HUDEP-2 (cell line): ENCODE data around the gene OXCT1.
"Not testable (repeated sequence)": the region's sequence is repeated elsewhere in the genome, so short reads cannot be mapped to it uniquely, and the experiment has no call there.

Experiments
- DNase-seq, 76 experiments: peaks; one replicate each; lab custom pipeline; 2025; ENCODE audit not compliant: unreplicated experiment in 76 of 76; lab: John Stamatoyannopoulos, UW

Gene OXCT1

GRCh38 chr5:41834506-41834905, 35.7 kb downstream of the OXCT1 start:
- no peak for DNase-seq

DNA sequence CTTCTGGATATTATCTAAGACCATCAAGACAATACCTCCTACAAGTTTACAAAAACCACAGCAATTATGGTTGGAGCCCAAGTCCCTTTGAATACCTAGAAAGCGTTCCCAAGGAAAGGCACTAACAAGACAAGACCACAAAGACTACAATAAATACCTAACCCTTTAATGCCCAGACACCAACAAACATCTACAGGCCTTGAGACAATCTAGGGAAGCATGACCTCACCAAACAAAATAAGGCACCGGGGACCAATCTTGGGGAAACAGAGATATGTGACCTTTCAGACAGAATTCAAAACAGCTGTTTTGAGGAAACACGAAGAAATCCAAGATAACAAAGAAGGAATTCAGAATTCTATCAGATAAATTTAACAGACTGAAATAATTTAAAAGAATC, 37.8 kb downstream of the OXCT1 start:
- DNase-seq = no peak

DNA sequence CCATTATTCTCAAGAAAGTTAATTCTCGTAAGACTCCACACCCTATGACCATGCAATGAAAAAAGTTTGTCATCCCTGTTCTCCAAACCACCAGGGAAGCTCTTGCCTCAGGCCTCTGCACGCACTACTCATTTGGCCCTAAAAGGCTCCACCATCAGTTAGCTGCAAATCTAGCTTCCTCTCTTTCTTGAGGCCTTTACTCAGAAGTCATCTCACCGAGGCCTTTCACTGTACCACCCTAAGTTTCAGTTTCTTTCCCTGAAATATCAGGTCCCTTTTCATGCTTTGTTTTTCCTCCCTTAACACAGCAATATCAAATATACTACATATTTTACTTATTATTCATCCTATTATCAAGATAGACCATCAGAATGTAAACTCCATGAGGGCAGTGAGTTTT, 39.1 kb downstream of the OXCT1 start:
- no peak for DNase-seq

DNA sequence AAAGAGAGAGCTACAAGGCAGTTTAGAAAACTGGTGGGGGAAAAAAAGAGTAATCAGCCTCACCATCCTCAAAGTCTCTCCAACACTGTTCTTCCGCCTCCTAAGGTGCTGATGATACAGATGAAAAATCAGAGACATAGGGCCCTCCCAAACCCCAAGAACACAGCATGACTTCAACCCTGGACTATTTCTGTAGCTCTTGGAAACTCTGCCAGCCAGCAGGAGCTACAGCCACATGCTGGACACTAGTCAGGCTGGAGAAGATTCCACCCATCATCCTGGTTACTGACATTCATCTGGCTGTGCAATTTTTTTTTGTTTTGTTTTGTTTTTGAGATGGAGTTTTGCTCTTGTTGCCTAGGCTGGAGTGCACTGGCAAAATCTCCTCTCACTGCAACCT, 42.4 kb downstream of the OXCT1 start:
- no peak for DNase-seq

DNA sequence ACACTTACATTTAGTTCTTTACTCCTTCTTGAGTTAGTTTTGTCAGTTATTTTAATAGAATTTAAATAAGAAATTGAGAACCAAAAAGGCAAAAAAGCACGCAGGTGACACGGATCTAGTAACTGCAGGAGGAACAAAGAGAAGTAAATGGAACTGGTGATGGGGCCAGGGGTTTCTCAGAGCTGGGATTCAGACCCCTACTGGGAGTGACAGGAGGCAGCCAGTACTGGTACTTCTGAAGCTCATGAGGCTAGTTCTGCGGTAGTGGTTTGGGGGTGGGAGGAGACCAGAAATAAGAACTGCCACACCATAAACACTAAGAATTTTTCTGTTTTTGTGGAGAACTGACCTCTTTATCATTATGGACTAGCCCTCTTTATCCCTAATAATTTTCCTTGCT, 48.2 kb downstream of the OXCT1 start:
- DNase-seq = no peak

GRCh38 chr5:41821051-41821450, 49.2 kb downstream of the OXCT1 start:
- no peak for DNase-seq

GRCh38 chr5:41820150-41820549, 50.1 kb downstream of the OXCT1 start:
- no peak for DNase-seq

- DNase-seq = no peak
Observed at GRCh38 chr5:41817625-41818301, 52.5 kb downstream of the OXCT1 start.

DNA sequence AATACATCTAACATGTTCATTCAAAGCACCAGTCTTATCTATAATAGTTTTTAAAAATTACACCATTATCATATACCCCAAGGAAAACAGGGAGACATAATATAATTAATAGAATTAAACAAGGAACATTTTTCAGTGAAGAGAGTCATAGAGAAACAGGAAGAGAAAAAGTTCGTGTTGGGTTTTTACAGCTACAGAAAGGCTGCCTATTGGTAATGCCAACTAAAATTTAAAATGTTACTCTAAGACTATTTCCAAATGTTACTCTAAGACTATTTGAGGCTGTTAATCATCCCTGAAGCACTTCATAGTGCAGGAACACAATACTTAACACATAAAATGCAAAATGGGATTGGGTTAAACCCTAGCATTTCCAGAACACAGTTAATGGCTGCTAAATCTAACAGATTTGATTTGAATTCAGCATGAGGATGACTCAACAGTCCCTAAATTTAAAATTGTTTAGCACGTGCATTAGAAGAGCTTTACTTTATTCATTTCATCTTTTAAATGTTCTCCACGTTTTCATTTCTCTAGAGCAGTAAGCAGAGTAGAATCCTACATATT, 54.5 kb downstream of the OXCT1 start:
- DNase-seq = no peak

DNA sequence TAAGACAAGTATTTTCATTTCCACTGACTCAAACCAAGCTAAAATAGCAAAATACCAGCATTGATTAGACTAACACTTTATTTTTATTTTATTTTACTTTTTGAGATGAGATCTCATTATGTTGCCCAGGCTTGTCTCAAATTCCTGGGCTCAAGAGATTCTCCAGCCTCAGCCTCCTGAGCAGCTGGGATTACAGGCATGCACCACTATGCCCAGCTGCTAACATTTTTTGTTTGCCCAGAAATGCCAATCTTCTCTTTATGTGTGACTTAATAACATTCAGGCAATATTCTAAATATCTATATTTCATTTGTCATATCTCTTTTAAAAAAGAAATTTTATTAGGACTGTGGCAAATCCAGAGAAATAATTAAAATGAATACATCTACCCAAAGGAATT, 55.0 kb downstream of the OXCT1 start:
- no peak for DNase-seq

DNA sequence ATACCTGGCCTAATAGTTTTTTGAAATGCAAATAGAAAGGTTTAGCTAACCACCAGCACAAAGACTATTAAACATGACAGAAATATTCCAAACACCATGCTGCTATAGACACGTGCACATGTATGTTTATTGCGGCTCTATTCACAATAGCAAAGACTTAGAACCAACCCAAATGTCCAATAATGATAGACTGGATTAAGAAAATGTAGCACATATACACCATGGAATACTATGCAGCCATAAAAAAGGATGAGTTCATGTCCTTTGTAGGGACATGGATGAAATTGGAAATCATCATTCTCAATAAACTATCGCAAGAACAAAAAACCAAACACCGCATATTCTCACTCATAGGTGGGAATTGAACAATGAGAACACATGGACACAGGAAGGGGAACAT, 55.9 kb downstream of the OXCT1 start:
- DNase-seq = not testable (repeated sequence)

DNA sequence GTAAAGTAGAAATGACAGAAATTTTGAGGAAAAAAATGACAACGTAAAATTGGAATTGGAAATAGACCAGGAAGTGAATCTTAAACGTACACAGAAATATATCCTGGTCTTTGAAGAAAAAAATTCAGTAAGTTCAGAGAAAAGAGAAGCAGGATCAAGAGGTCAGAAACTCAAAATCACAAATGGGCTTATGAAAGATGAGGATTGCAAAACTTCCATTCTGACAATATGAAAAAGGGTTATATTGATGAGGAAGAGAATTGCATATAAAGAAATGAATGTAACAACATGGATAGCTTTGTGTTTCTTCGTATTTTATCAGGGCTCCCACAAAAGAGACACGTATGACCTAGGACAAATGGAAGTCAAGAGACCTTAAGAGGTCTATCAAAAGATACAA, 58.1 kb downstream of the OXCT1 start:
- no peak for DNase-seq

DNA sequence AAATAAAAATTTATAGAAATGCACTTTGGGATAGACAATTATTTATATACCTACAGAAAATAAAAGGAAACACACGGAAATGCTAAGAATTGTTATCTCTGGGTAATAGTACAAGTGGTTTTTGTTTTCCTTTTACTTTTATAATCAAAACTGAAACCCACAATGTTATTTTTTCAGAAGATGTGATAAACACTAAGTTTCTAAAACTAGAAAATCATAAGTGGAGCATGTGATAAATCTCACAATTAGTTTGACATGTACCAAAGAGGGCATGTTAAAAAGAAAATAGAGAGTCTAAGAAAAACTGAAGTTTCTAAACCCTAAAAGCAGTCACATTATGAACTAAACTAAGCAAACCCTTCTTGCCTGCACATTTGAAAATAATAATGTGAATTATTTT, 61.1 kb downstream of the OXCT1 start:
- DNase-seq = no peak

DNA sequence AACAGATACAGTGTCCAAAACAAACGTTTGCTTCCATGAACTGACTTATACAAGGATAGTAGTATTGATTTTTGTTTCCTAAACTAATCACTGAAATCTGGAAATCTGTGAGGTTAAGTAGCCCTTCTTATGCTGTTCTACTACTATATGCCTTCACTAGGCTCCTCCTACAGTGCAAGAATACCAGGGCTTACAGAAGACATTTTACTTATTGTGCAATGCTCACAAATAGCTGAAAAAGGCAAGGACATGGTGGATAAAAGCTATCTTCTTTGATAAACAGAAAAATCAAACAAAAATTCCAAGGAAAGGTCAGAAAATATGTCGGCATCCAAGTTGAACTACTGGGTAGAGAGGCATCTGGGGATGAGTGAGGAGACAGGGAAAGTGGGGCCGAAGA, 61.9 kb downstream of the OXCT1 start:
- no peak for DNase-seq

- no peak for DNase-seq
Observed at GRCh38 chr5:41797662-41798061, 72.6 kb downstream of the OXCT1 start.

GRCh38 chr5:41796061-41796460, 74.2 kb downstream of the OXCT1 start:
- DNase-seq = no peak

GRCh38 chr5:41795125-41795524, 75.1 kb downstream of the OXCT1 start:
- DNase-seq = no peak

DNA sequence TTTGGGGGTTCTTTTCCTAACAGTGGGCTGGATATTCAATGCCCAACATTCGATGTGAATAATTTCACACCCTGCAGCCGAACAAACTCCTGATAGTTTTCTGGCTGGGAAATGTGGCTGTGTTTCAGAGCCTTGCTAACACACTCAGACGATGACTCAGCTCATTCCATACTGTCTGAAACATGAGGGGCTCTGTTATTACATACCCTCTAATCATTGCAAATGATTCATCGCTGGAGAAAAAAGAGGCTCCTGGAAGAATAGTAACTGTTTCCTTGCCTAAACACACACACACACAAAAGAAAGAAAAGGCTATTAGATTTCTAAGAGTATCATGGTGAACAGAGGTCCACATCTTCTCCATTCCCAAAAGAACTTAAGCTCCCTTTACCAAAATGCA, 75.8 kb downstream of the OXCT1 start:
- DNase-seq = no peak

DNA sequence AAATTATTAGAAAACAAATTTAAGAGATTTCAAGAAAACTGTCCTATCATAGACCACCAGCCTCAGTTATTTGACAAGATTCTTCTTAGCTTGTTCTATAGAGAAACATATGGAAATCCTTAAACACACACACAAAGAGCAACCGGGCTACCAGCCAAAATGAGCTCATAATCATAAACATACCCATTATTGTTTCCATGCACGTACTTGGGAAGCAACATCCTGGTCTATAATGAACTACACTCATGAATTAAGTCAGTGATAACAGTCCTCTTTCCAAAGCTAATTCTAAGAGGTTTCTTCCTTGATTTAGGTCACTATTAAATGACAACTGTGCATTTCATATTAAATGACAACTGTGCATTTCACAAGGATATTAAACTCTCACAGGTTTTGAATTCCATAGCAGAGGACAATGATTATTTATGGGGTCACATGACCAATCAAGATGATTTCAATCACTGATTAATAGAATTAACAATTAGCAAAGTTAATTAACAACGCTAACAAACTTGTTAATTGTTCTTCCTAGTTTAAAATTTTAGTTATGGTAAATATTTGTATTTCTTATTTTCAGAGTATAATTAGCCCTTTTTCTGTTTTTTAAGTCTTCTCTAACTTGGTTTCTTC, 77.0 kb downstream of the OXCT1 start:
- no peak for DNase-seq

- DNase-seq = no peak
Observed at GRCh38 chr5:41790038-41790776, 80.0 kb downstream of the OXCT1 start.

- DNase-seq = no peak
Observed at GRCh38 chr5:41789434-41789833, 80.8 kb downstream of the OXCT1 start.

GRCh38 chr5:41788941-41789368, 81.3 kb downstream of the OXCT1 start:
- no peak for DNase-seq
